Gastroesophageal sphincter (tissue), 3 donors: ENCODE data around the gene MET.

ENCODE experiments used
- POLR2A ChIP-seq, 2 donors: fragments of 450-650 bp; IDR thresholded peaks; one replicate each; pipeline ENCODE4 v1.6.1; 2017; ENCODE audit warnings: antibody characterized with exemption in 2 of 2, mild to moderate bottlenecking in 2 of 2, moderate library complexity in 1 of 2
- TF ChIP-seq, protein P1 (sequence below), 4 experiments: fragments of 200-600 bp in 2 of 4; fragments of 450-650 bp in 2 of 4; sonication (generic) in 1 of 4; IDR thresholded peaks; one replicate each; pipeline ENCODE4 v1.5.1; 2017 to 2019; ENCODE audit warnings: antibody characterized with exemption in 4 of 4, mild to moderate bottlenecking in 2 of 4, moderate library complexity in 2 of 4

DNA sequence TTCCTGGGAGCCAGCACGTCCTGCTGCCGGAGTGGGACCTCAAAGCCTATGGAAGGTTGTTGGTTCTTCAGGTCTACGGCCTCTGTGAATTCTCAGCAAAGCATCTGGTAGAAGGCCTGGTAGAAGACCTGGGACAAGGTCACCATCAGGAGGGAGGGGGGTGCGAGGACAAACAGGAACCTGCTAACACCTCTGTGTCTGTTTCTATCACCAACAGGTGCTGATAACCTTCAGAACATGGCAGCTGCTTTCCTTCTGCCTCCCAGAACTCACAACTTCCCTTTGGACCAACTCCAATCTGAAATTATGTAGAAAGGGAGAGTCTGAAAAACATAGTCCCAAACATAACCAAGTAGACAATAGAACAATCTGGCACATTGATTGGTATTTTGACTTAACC is 8.3 kb upstream of the MET start:
- TF ChIP-seq POLR2A (IDR thresholded peaks at IDR 0.05), result no peak
- TF ChIP-seq, protein P1, sequence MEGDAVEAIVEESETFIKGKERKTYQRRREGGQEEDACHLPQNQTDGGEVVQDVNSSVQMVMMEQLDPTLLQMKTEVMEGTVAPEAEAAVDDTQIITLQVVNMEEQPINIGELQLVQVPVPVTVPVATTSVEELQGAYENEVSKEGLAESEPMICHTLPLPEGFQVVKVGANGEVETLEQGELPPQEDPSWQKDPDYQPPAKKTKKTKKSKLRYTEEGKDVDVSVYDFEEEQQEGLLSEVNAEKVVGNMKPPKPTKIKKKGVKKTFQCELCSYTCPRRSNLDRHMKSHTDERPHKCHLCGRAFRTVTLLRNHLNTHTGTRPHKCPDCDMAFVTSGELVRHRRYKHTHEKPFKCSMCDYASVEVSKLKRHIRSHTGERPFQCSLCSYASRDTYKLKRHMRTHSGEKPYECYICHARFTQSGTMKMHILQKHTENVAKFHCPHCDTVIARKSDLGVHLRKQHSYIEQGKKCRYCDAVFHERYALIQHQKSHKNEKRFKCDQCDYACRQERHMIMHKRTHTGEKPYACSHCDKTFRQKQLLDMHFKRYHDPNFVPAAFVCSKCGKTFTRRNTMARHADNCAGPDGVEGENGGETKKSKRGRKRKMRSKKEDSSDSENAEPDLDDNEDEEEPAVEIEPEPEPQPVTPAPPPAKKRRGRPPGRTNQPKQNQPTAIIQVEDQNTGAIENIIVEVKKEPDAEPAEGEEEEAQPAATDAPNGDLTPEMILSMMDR (IDR thresholded peaks at IDR 0.05), result no peak
